Mesendoderm (in vitro differentiated cells): ENCODE data around the gene FAM50A.

Experiments
- DNase-seq: peaks from one replicate; pipeline ENCODE4 v3.0.0; 2013
- H2AK5ac ChIP-seq: 2 replicates; pipeline ENCODE4 v1.6.1; 2013; ENCODE audit warnings: low read length, inconsistent platforms
- H2BK120ac ChIP-seq: 2 replicates; pipeline ENCODE4 v1.6.1; 2013; ENCODE audit warnings: low read depth, mild to moderate bottlenecking, low read length, moderate library complexity, mixed read lengths
- H2BK15ac ChIP-seq: replicated peaks from 2 replicates; pipeline ENCODE4 v1.6.1; 2013; ENCODE audit warnings: low read depth, mild to moderate bottlenecking, moderate library complexity
- H2BK5ac ChIP-seq: 2 replicates; pipeline ENCODE4 v1.6.1; 2013; ENCODE audit warnings: low read length, inconsistent platforms
- H3K18ac ChIP-seq: 2 replicates; pipeline ENCODE4 v1.6.1; 2013; ENCODE audit warnings: mild to moderate bottlenecking, low read length, mixed read lengths
- H3K23ac ChIP-seq: one replicate; pipeline ENCODE4 v1.6.1; 2013; ENCODE audit warnings: low read length
- H3K27ac ChIP-seq: 2 replicates; pipeline ENCODE4 v1.5.1; 2013; ENCODE audit warnings: low read depth, mild to moderate bottlenecking, inconsistent platforms, low read length, moderate library complexity
- H3K27me3 ChIP-seq: 2 replicates; pipeline ENCODE4 v1.6.1; 2013; ENCODE audit warnings: low read length, control low read depth, mild to moderate bottlenecking, inconsistent platforms; ENCODE audit not compliant: insufficient read depth, poor library complexity
- H3K36me3 ChIP-seq: 2 replicates; pipeline ENCODE4 v1.6.1; 2013; ENCODE audit warnings: low read length, inconsistent platforms; ENCODE audit not compliant: control insufficient read depth, insufficient read depth
- H3K4ac ChIP-seq: one replicate; pipeline ENCODE4 v1.6.1; 2013; ENCODE audit warnings: low read depth, mild to moderate bottlenecking, low read length, moderate library complexity
- H3K4me1 ChIP-seq: 2 replicates; pipeline ENCODE4 v1.6.1; 2013; ENCODE audit warnings: low read depth, low read length, inconsistent platforms; ENCODE audit not compliant: control insufficient read depth
- H3K4me2 ChIP-seq: 2 replicates; pipeline ENCODE4 v1.6.1; 2013; ENCODE audit warnings: low read length
- H3K4me3 ChIP-seq: 2 replicates; pipeline ENCODE4 v1.5.1; 2013; ENCODE audit warnings: mild to moderate bottlenecking, low read length
- H3K56ac ChIP-seq: one replicate; pipeline ENCODE4 v1.6.1; 2013; ENCODE audit warnings: low read length
- H3K79me1 ChIP-seq: 2 replicates; pipeline ENCODE4 v1.6.1; 2013; ENCODE audit warnings: low read length, inconsistent platforms
- H3K79me2 ChIP-seq: 2 replicates; pipeline ENCODE4 v1.6.1; 2013; ENCODE audit warnings: mild to moderate bottlenecking, low read length; ENCODE audit not compliant: control insufficient read depth, insufficient read depth
- H3K9ac ChIP-seq: 2 replicates; pipeline ENCODE4 v1.6.1; 2013; ENCODE audit warnings: low read length, inconsistent platforms
- H4K5ac ChIP-seq: one replicate; pipeline ENCODE4 v1.6.1; 2013; ENCODE audit warnings: low read length
- H4K8ac ChIP-seq: one replicate; pipeline ENCODE4 v1.6.1; 2013; ENCODE audit warnings: low read depth, mild to moderate bottlenecking, control low read depth, low read length, moderate library complexity
- WGBS: extraction: QIAGEN DNeasy Blood & Tissue Kit; methylation state at CpG from one replicate; pipeline ENCODE4 v1.1.7; 2013; ENCODE audit warnings: low lambda C conversion rate, missing lambda C conversion rate; ENCODE audit not compliant: insufficient coverage; ENCODE audit errors: extremely low coverage; 5-methylcytosine and 5-hydroxymethylcytosine counted together

FAM50A gene

DNA sequence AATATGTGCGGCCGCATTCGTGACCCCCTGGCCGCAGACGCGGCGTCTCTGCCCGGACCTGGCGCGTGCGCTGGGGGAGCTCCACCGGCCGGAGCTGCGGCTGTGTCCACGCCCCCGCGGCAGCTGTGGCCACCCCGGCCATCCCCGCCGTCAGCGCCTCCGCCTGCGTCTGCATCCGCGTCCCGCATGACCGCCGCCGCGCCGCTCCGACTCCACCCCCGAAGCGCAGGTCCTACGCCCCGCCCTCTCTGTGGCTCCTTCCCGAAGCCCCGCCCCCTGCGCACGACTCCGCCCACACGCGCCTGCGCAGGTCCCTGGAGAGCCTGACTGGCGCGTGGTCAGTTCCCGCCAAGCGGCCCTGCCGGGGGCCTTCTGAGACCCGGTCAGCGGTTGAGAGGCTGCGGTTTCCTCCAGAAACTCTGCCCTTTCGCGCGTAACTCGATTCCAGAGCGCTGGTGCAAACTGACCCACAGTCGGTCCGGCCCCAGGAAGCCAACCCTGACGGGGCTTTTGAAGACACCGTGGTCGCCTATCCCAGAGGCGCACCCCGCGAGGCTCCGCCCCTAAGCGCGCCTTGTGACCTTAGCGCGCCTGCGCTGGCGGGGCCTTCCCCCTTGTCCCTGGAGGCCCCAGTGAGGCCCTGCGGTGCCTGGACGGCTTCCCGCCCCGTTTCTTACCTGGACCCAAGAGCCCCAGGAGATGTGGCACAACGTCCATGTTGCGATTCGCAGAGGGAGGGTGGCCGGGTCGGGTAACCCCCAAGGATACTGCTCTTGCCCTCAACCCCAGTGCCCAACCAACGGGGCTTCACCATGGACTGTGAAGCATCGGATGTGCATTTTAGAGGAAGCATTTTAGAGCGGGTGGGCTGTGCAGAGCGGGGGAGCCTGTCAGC, 35.0 kb downstream of the FAM50A start, which contains the start of gene LAGE3:
Gene LAGE3, minus strand, starts transcription at position 554 of the 895 bp plus-strand sequence. Its CDS starts 366 bp downstream, at position 188.
- no peaks in the 10 kb centered on the region for H3K4me1 ChIP-seq
- H3K18ac ChIP-seq: peak within 1 kb of the TSS; percentile 45
- peak within 1 kb of the TSS; percentile 60 for H3K9ac ChIP-seq
- no peak within 1 kb of the TSS for H4K8ac ChIP-seq
- H2BK15ac ChIP-seq: no peak within 1 kb of the TSS
- peak; percentile 86 for DNase-seq
- peak within 1 kb of the TSS; percentile 35 for H3K4me3 ChIP-seq
- H3K27ac ChIP-seq: no peak within 1 kb of the TSS
- H3K79me1 ChIP-seq: no peaks in the 10 kb centered on the region
- WGBS: no CpG with 5 or more reads among the region's 85 CpGs
- no peaks in the 10 kb centered on the region for H3K27me3 ChIP-seq
- H3K79me2 ChIP-seq: no peaks in the 10 kb centered on the region
- no peak within 1 kb of the TSS for H3K23ac ChIP-seq
- H3K56ac ChIP-seq: peak within 1 kb of the TSS; percentile 71
- H4K5ac ChIP-seq: no peak within 1 kb of the TSS
- no peak within 1 kb of the TSS for H2AK5ac ChIP-seq
- H3K4ac ChIP-seq: no peak within 1 kb of the TSS
- no peak within 1 kb of the TSS for H2BK5ac ChIP-seq
- no peaks in the 10 kb centered on the region for H3K36me3 ChIP-seq
- peak within 1 kb of the TSS; percentile 34 for H3K4me2 ChIP-seq
- no peak within 1 kb of the TSS for H2BK120ac ChIP-seq

DNA sequence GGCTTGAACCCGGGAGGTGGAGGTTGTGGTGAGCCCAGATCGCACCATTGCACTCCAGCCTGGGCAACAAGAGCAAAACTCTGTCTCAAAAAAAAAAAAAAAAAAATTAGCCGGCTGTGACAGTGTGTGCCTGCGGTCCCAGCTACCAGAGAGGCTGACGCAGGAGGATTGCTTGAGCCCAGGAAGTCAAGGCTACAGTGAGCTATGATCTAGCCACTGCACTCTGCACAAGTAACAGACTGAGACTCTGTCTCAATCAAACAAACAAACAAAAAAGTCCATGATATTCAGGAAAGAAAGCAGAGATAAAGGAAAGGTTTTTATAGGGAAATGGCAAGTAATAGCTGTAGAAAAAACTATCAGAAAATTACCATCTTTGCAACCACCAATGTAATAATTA, 37.3 kb downstream of the FAM50A start:
- no peak overlapping the region for H2BK5ac ChIP-seq
- H4K5ac ChIP-seq: no peak overlapping the region
- no peaks in the 10 kb centered on the region for H3K27me3 ChIP-seq
- H2BK120ac ChIP-seq: no peak overlapping the region
- no peak overlapping the region for H3K4me3 ChIP-seq
- H2AK5ac ChIP-seq: no peak overlapping the region
- H3K9ac ChIP-seq: no peak overlapping the region
- H3K18ac ChIP-seq: no peak overlapping the region
- no peak overlapping the region for H3K27ac ChIP-seq
- no peaks in the 10 kb centered on the region for H3K4me1 ChIP-seq
- no peaks in the 10 kb centered on the region for H3K79me1 ChIP-seq
- no peak for DNase-seq
- no peak overlapping the region for H2BK15ac ChIP-seq
- H3K4me2 ChIP-seq: no peak overlapping the region
- H3K4ac ChIP-seq: no peak overlapping the region
- no peak overlapping the region for H3K56ac ChIP-seq
- H4K8ac ChIP-seq: no peak overlapping the region
- WGBS: no CpG with 5 or more reads among the region's 5 CpGs
- no peaks in the 10 kb centered on the region for H3K79me2 ChIP-seq
- no peak overlapping the region for H3K23ac ChIP-seq
- H3K36me3 ChIP-seq: no peaks in the 10 kb centered on the region

- H2AK5ac ChIP-seq: no peak overlapping the region
- H3K4ac ChIP-seq: no peak overlapping the region
- H3K27me3 ChIP-seq: no peaks in the 10 kb centered on the region
- no peaks in the 10 kb centered on the region for H3K79me1 ChIP-seq
- H3K9ac ChIP-seq: no peak overlapping the region
- no peak overlapping the region for H3K4me3 ChIP-seq
- no peaks in the 10 kb centered on the region for H3K79me2 ChIP-seq
- no peak overlapping the region for H3K23ac ChIP-seq
- H2BK120ac ChIP-seq: no peak overlapping the region
- no peak overlapping the region for H4K5ac ChIP-seq
- no peak overlapping the region for H3K4me2 ChIP-seq
- H3K56ac ChIP-seq: no peak overlapping the region
- no peak overlapping the region for H3K18ac ChIP-seq
- no peak for DNase-seq
- H3K27ac ChIP-seq: no peak overlapping the region
- no peak overlapping the region for H4K8ac ChIP-seq
- H2BK5ac ChIP-seq: no peak overlapping the region
- no peaks in the 10 kb centered on the region for H3K36me3 ChIP-seq
- no CpG with 5 or more reads among the region's 14 CpGs for WGBS
- no peak overlapping the region for H2BK15ac ChIP-seq
- H3K4me1 ChIP-seq: no peaks in the 10 kb centered on the region
These were observed 38.1 kb downstream of the FAM50A start for GRCh38 chrX:154481911-154482601.

DNA sequence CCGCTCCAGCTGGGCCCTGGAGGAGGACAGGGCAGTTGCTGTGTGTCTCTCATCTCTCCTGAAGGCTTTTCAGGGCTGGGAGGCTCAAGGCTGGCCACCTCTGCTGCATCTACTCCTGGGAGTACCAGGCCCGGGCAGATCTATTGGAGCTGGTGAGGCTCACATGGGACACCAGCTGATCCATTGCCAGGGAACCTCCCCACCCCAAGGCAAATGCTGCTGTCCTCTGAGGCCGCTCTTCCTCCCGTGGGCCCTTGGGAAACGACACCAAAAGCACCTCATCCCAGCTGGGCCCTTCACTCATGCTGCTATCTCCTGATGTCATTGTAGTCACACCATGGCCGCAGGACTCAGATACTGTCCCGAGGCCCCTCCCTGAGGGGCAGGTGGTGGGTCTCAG, 38.8 kb downstream of the FAM50A start:
- no peak overlapping the region for H4K8ac ChIP-seq

DNA sequence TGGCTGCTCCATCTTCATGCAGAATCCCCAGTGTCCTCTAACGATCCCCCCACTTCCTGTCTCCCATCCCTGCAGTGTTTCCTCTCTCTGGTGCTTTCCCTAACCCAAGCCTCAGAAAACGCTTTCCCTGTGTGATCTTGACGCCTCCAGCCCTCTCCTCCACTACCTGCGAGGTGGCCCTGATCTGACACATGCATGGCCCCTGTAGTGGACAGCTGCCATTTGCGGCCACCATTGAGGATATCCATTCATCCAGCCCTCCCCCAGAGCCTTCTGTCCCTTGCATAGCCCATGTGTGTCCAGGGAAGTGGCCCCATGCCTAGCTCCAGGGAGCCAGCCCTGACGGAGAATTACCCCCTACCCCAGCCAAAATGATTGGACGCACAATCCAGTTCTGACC, 39.4 kb downstream of the FAM50A start:
- no peak overlapping the region for H2BK5ac ChIP-seq
- no peaks in the 10 kb centered on the region for H3K79me2 ChIP-seq
- H3K4ac ChIP-seq: no peak overlapping the region
- no peak overlapping the region for H2BK120ac ChIP-seq
- no peak overlapping the region for H2AK5ac ChIP-seq
- H3K18ac ChIP-seq: no peak overlapping the region
- DNase-seq: no peak
- H4K5ac ChIP-seq: no peak overlapping the region
- H3K27ac ChIP-seq: no peak overlapping the region
- H3K4me1 ChIP-seq: no peaks in the 10 kb centered on the region
- H3K9ac ChIP-seq: no peak overlapping the region
- no peaks in the 10 kb centered on the region for H3K36me3 ChIP-seq
- H3K4me2 ChIP-seq: no peak overlapping the region
- H3K23ac ChIP-seq: no peak overlapping the region
- WGBS: no CpG with 5 or more reads among the region's 7 CpGs
- no peaks in the 10 kb centered on the region for H3K79me1 ChIP-seq
- H2BK15ac ChIP-seq: no peak overlapping the region
- H3K56ac ChIP-seq: no peak overlapping the region
- no peak overlapping the region for H3K4me3 ChIP-seq
- no peak overlapping the region for H4K8ac ChIP-seq
- no peaks in the 10 kb centered on the region for H3K27me3 ChIP-seq

More for the DNA sequence above, 38.8 kb downstream of the FAM50A start:
- no peak overlapping the region for H4K5ac ChIP-seq
- H3K23ac ChIP-seq: no peak overlapping the region
- no peaks in the 10 kb centered on the region for H3K27me3 ChIP-seq
- no peaks in the 10 kb centered on the region for H3K36me3 ChIP-seq
- H3K56ac ChIP-seq: no peak overlapping the region
- WGBS: no CpG with 5 or more reads among the region's 7 CpGs
- no peak overlapping the region for H3K27ac ChIP-seq
- H2BK5ac ChIP-seq: no peak overlapping the region
- H2BK15ac ChIP-seq: no peak overlapping the region
- H3K4ac ChIP-seq: no peak overlapping the region
- no peak overlapping the region for H3K18ac ChIP-seq
- DNase-seq: no peak
- no peak overlapping the region for H3K9ac ChIP-seq
- no peak overlapping the region for H3K4me2 ChIP-seq
- H2AK5ac ChIP-seq: no peak overlapping the region
- H3K79me1 ChIP-seq: no peaks in the 10 kb centered on the region
- H3K4me1 ChIP-seq: no peaks in the 10 kb centered on the region
- H2BK120ac ChIP-seq: no peak overlapping the region
- no peak overlapping the region for H3K4me3 ChIP-seq
- H3K79me2 ChIP-seq: no peaks in the 10 kb centered on the region
